Measurements from ENCODE around the gene PSMD1.

PSMD1 gene

DNA sequence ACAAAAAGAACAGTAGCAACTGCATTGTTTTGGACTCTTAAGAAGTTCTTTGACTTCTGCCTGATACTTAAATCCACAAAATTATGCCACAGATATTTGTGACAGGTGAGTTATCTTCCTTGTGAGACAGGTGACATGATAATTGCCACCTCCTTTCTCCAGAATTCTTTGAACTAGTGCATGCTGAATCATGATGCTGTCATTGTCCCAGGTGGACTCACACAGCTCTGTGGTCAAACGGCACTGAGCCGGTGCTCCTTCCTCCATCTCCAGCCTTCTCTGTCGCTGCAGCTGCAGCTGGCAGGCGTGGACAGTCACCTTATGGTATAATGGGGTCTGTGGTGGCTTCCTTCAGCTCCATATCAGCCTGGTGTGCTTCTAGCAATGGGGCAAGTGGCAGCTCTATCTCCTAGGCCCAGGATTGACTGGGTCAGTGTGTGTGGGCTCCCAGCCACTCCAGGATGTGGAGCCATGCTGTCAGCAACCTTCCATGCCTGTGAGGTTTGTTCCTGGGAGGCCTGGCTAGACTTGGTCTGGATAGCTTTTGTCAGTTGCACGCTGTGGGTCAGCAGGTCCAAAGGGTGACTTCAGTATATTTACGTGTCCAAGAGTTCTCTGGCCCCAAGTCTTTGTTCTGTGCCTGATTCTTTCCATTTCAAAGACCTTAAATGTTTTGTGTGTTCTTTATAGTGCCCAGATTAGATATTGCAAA is 157.4 kb downstream of the PSMD1 start:
- no peak for DNase-seq

GRCh38 chr2:231218366-231218765 is 161.7 kb downstream of the PSMD1 start:
- DNase-seq = no peak

- DNase-seq = no peak
These were observed 162.6 kb downstream of the PSMD1 start for GRCh38 chr2:231219289-231219688.

DNA sequence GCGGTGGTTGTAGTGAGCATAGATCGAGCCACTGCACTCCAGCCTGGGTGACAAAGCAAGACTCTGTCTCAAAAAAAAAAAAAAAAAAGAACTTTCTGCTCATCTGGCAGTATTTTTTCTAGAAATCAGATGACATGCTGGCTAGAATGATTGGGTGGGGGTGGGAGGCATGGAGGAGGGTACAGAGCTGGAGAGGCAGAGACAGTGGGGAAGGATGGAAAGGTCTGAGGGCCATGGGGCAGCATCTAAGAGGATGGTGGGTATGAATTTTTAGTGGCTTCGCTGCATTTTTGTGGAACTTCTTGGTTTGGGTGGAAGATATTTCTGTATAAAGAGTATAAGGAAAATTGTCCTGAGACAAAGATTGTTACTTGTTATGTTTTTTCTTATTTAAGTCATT is 165.1 kb downstream of the PSMD1 start:
- no peak for DNase-seq

Data from activated naive CD4-positive, alpha-beta T cell treated with Interleukin-2 at 50 U/mL for 16 hours (primary cell).